Measurements from ENCODE around the gene DACT2.
"Not testable (repeated sequence)": the region's sequence is repeated elsewhere in the genome, so short reads cannot be mapped to it uniquely, and the experiment has no call there.

DACT2 gene

DNA sequence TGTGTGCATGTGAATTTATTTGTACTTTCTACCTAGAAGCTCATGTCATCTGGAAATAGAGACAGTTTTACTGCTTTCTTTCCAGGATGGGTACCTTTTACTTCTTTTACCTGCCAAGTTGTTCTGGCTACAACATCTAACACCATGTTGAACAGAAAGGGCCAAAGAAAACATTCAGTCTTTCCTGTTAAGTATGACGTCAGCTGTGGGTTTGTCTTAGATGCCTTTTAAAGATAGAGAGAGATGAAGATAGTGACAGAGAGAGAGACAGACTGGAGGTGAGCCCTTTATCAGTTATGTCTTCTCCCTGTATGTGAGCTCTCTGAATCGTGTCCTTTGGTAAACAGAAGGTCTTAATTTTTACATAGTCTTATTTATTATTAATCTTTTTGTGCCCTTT, 3.4 kb upstream of the DACT2 start:
- DNase-seq (ENCODE audit: low spot score), result no peak

DNA sequence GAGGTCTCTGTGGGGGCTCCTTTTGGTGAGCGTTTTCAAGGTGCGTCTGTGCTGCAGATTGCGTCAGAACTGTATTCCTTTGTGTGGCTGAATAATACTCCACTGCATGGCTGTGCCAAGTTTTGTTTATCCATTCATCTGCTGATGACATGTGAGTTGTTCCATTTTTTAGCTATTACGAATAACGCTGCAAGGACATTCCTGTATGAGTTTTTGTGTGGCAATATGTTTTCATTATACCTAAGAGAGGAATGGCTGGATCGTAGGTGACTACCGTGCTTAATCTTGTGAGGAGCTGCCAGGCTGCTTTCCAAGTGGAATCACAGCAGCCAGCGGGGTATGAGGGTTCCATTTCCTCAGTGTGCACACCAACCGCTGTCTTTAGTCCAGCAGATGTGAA, 1.1 kb upstream of the DACT2 start:
- DNase-seq (ENCODE audit: low spot score), result no peak

GRCh38 chr6:168318579-168319278, 848 bp downstream of the DACT2 start:
- DNase-seq (ENCODE audit: low spot score), result no peak

DNA sequence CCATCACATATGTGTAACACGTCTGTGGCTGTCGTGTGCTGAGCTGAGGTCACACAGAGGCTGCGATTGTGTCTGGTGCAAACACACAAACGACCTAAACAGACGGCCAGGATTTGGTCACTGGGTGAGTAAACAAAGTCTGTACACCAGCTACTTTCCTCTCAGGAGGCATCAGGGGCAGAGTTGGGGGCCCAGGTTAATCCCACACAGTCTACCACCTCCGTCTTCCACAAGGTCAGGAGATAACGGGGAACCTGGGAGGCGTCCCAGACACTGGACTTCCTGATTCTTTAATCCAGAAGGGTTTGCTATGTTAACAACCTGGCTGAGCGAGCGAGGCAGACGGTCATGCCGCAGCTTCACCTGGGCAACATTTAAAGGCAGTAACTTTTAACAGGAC, 1.5 kb downstream of the DACT2 start:
- DNase-seq (ENCODE audit: low spot score), result no peak

GRCh38 chr6:168315596-168315995, 4.0 kb downstream of the DACT2 start:
- no peak for DNase-seq (ENCODE audit: low spot score)

GRCh38 chr6:168314948-168315347, 4.6 kb downstream of the DACT2 start:
- DNase-seq (ENCODE audit: low spot score), result no peak

DNA sequence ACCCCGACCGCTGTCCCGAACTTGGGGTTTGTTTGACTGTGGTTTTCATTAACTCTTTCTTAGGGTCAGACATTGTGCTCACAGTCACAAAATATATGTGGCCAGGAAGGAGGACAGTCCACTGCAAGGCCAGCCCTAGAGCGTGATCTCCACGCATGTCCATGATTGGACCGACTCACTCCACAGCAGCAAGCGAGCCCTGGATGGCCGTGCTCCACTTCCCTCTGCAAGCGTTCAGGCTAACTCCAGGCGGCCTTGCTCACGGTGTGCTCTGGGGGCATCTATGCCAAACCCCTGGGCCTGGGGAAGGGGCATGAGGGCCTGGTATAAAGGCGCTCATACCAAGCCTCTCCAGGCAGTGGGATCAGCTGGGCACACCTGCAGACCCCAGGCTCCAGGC, 5.6 kb downstream of the DACT2 start:
- DNase-seq (ENCODE audit: low spot score), result no peak

- DNase-seq (ENCODE audit: low spot score), result no peak
These were observed 6.1 kb downstream of the DACT2 start for GRCh38 chr6:168313431-168314011.

DNA sequence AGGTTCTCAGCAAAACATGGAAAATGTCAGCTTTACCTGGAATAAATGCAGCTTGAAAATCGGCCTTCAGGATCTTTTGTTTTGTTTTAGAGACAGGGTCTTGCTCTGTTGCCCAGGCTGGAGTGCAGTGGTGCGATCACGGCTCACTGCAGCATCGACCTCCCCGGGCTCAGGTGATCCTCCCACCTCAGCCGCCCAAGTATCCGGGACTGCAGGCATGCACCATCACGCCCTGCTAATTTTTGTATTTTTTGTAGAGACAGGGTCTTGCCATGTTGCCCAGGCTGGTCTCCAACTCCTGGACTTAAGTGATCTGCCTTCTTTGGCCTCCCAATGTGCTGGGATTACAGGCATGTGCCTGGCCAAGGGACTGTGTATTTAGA, 7.5 kb downstream of the DACT2 start:
- not testable (repeated sequence) for DNase-seq (ENCODE audit: low spot score)

DNA sequence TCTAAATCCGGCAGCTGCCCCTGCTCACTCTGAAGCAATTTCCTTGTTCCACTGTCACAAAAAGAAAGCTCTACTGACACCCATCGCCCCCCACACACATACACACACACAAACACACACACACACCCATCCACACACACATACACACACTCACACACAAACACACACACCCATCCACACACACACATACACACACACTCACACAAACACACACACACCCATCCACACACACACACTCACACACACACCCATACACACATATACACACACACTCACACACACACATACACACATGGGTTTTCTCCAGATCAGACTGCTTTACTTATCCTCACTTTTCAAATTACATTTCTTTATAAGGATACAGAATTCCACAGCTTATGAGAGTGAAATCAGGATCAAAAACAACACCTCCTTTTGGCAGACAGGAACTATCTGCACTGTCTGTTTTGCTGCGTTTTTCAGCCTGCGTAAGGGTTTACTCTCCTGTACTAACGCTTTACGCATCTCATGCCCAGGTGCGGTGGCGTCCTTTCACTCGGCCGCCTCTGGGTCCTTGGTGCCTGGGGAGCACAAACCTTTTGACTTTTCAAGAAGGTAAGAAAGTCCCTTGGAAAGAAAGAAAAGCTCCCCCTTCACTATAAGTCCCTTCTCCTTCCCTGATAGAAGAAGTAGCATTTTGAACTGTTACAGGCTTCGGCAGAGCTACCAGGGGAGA, 8.0 kb downstream of the DACT2 start:
- no peak for DNase-seq (ENCODE audit: low spot score)

GRCh38 chr6:168310945-168311344, 8.6 kb downstream of the DACT2 start:
- DNase-seq (ENCODE audit: low spot score), result no peak

DNA sequence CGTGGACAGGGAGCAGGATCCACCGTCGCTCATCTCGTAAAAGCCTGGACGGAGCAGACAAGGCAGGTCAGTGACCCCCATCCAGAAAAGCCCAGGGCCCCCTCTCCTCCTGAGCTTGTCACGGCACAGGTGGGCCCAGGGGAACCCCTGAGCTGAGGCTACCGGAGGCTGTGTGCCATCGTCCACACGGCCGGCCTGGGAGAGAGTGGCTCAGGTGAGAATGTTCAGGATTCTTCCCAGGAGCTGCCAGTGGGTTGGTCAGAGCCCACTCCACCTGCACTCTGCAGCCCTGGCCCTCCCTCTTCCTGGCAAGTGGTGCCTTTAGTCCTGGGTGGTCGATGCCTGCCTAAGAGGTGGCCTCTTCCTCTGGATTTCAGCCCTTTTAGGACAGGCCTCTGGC, 9.2 kb downstream of the DACT2 start:
- DNase-seq (ENCODE audit: low spot score), result no peak

GRCh38 chr6:168309997-168310396, 9.6 kb downstream of the DACT2 start:
- no peak for DNase-seq (ENCODE audit: low spot score)

GRCh38 chr6:168309183-168309582, 10.4 kb downstream of the DACT2 start:
- no peak for DNase-seq (ENCODE audit: low spot score)

DNA sequence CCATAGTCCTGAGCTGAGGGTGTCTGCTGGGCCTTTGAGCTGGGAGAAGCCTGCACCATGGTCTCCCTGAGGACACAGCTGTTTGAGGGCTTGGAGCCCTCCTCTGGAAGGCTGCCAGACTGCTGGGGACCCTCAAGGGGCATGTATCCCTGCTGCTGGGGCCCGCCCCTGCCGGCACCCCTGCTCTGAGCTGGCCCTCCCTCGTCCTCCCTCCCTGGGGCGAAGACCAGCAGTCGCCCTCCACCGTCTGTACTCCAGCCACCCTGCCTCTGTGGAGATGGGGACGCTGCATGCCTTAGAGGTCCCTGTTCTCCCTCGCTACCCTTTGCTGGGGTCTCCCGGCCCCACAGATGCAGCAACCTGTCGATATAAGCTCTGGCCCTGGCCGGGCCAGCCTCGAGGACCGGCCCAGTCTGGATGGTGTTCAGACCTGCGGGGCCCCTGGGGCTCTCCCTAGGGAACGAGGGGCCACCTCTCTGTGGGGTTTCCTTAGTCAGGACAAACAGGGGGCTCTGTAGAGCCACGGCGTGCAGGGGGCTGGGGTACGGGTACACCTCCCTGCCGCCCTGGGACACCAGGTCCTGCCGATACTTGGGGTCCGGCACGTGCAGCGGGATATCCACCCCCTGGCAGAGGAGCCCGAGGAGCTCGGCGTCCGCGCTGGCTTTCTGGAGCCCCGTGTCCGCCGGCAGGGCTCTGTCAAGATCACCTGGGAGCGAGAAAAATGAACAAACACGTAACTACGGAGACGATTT, 11.0 kb downstream of the DACT2 start:
- DNase-seq (ENCODE audit: low spot score), result no peak

DNA sequence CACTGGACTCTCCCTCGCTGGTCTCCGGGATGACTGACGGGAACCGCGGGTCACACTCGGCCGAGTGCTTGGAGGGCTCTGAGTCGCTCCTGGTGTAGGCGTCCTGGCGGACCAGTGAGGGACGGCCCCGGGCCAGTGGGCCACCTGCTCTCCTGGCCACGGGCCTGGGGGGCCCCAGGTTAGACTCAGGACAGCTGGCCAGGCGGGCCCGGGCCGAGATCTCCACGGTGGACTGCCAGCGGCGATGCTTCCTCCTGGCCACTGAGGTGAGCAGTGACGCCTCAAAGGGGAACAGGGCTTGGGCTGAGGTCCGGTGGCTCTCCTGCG, 11.9 kb downstream of the DACT2 start:
- no peak for DNase-seq (ENCODE audit: low spot score)

DNA sequence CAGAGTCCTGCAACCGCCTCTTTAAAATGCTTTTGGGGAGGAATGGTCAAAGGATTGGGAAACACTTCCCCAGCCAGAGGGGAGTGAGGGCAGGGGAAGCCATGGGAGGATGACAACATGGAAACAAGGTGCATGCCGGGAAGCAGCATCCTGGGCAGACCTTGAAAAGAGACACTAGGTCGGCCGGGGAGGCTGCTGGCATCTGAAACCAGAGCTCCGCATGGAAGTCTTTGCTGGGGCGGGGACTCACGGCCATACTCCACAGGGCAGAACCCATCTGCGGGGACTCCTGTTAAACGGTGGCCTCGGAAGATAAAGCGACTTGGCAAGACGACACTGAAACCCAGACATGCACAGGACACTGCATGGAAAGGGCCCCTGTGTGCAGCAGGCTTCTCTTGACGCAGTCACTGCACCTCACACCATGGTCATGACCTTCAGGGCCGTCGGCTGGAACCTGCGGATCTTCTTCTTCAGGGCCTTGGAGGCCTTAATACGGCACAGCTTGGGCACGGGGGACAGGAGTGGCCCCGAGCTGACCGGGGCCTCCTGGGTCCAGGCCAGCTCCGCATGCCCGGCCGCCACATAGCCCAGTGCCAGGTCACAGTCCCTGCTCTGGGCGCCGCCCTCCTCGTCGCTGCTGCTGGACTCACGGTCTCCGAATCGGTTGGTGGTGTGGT, 12.4 kb downstream of the DACT2 start:
- DNase-seq (ENCODE audit: low spot score), result no peak

DNA sequence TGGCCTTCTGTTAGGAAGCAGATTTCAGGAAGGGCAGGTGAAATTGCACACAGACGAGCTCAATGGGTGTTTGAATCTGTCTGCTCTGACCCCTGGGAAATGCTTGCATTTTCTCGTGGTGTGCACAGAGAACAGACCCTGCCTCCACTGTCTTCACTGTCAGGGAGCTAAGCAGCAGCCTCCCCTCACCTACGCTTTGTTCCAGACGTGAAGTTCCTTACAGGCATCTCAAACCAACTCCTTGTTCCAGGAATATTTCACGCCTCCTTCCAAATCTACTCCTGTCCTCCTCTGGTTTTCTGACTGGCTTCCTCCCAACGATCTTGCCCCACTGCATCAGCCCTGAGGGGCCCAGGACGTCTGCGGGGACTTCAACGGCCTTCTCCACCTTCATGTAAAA, 13.7 kb downstream of the DACT2 start:
- DNase-seq (ENCODE audit: low spot score), result no peak

GRCh38 chr6:168305096-168305749, 14.4 kb downstream of the DACT2 start:
- no peak for DNase-seq (ENCODE audit: low spot score)

DNA sequence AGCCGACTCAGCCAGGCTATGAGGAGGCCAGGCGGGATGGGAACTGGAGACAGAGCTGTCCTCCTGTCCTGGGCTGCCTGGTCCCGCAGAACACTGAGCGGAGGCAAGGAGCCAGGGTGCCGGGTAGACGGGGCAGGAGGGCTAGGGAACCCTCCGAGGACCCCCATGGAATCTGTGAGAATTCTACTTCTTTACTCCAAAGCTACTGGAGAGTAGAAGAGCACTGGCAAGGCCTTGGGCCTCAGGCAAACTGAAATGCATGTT, 14.9 kb downstream of the DACT2 start:
- DNase-seq (ENCODE audit: low spot score), result no peak

DNA sequence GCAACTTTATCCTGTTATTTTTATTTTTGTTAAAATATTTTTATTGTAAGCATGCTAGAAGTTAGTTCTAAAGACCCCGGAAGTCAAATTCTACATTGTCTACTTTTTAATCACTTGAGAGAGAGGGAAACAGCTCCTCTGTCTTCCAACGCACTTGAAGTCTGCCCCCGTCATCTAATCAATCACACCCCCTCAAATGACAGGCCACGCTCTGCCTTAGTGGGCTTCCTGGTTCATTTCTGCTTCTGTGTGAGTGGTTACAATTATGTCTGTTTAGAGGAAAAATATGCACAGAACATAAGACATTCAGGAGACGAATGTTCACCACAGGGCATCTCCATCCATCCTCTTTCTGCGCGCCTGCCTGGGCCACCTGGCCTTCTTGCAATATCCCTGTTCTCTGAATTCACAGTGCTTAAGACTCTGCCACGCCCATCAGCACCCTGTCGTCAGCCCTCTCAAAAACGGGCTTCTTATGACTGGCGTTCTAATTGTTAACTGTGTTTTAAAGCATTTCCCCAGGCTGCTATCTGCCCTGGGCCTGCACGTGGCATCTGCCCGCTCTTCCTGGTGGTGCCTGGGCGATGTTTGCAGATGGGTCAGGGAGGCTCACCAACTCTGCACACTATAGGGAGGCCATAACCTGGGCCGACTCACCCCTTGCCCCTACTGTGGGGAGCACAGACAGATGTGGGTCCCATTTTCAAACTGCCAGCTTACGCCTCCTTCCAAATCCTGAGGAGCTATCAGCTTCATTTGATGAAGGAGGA, 15.4 kb downstream of the DACT2 start:
- no peak for DNase-seq (ENCODE audit: low spot score)
